HCT116 (cell line): ENCODE results near the gene SNRPD2. TPM values are rescaled to one million over a fixed set of nuclear protein-coding genes. Genes with fewer than 3 reads are reported as not detected.

Source experiments
- ATAC-seq: fragments of 200-7000 bp; cut with Tn5 transposase; 2 replicates; pipeline ENCODE4 v1.9.1; 2020; ENCODE audit warnings: mild to moderate bottlenecking, moderate library complexity
- BruUV-seq: library from RNA; stranded (reverse); fragments of 400-500 nt; replicated peaks from 2 replicates; lab custom pipeline; 2021; lab: Mats Ljungman, UMichigan
- CTCF ChIA-PET: fragments of 300-600 bp; sonication (Branson Sonifier 250); formaldehyde crosslinking; loops from one replicate; lab custom pipeline; 2021; ENCODE audit warnings: antibody characterized with exemption; lab: Charles Lee
- POLR2A ChIA-PET: fragments of 300-600, 350-600 bp; sonication (Branson Sonifier 250); formaldehyde crosslinking; loops from one replicate; lab custom pipeline; 2021; ENCODE audit warnings: antibody characterized with exemption; lab: Charles Lee
- RAD21 ChIA-PET, 2 experiments: fragments of 300-600 bp; sonication (Branson Sonifier 250); formaldehyde crosslinking; loops; one replicate each; lab custom pipeline; 2023; ENCODE audit warnings: low total read pairs in 2 of 2; ENCODE audit not compliant: uncharacterized antibody in 2 of 2, unreplicated experiment in 2 of 2, low non-redundant PET in 1 of 2; lab: Charles Lee
- DNase-seq: peaks from one replicate; pipeline ENCODE4 v3.0.0-alpha.2; 2010; ENCODE audit warnings: low read depth, low spot score
- H2AFZ ChIP-seq: fragments of 200-600 bp; shearing (Covaris generic), sonication (generic); 2 replicates; pipeline ENCODE4 v1.6.1; 2017; ENCODE audit warnings: low read depth, mixed run types, mixed read lengths, antibody characterized with exemption, low read length; ENCODE audit not compliant: poor library complexity, severe bottlenecking
- H3K27ac ChIP-seq: 2 replicates; pipeline ENCODE4 v1.5.1; 2012; ENCODE audit warnings: low read depth, low read length
- H3K27me3 ChIP-seq: fragments of 200-600 bp; sonication (generic); 2 replicates; pipeline ENCODE4 v1.6.1; 2016; ENCODE audit warnings: mixed run types, low read length, mixed read lengths; ENCODE audit not compliant: insufficient read depth
- H3K36me3 ChIP-seq, 2 experiments: fragments of 200-500 bp in 1 of 2; fragments of 200-600 bp in 1 of 2; sonication (Bioruptor generic) in 1 of 2; sonication (generic) in 1 of 2; 2 replicates each; pipeline versions ENCODE4 v1.5.1 to v1.6.1; 2014 to 2016; ENCODE audit warnings: low read length in 2 of 2, inconsistent platforms in 1 of 2, mixed read lengths in 1 of 2, mixed run types in 1 of 2; ENCODE audit not compliant: insufficient read depth in 2 of 2, control insufficient read depth in 1 of 2
- H3K4me1 ChIP-seq, 2 experiments: fragments of 200-600 bp in 1 of 2; sonication (generic) in 1 of 2; 2 replicates each; pipeline versions ENCODE4 v1.5.1 to v1.6.1; 2012 to 2017; ENCODE audit warnings: low read length in 2 of 2, inconsistent platforms in 1 of 2, mild to moderate bottlenecking in 1 of 2, mixed read lengths in 1 of 2, mixed run types in 1 of 2, moderate library complexity in 1 of 2; ENCODE audit not compliant: insufficient read depth in 2 of 2, control insufficient read depth in 1 of 2
- H3K4me2 ChIP-seq: fragments of 200-600 bp; sonication (generic); 2 replicates; pipeline ENCODE4 v1.6.1; 2017; ENCODE audit warnings: mixed run types, low read length, mixed read lengths
- H3K4me3 ChIP-seq, 2 experiments: fragments of 200-600 bp in 1 of 2; sonication (generic) in 1 of 2; replicated peaks in 1 of 2; 2 replicates each; pipeline ENCODE4 v1.5.1; 2011 to 2016; ENCODE audit warnings: low read length in 2 of 2, control low read depth in 1 of 2, low read depth in 1 of 2, mild to moderate bottlenecking in 1 of 2, mixed read lengths in 1 of 2, mixed run types in 1 of 2
- H3K79me2 ChIP-seq: fragments of 200-600 bp; sonication (generic); 2 replicates; pipeline ENCODE4 v1.6.1; 2017; ENCODE audit warnings: mild to moderate bottlenecking, mixed run types, low read length, moderate library complexity, mixed read lengths; ENCODE audit not compliant: insufficient read depth
- H3K9ac ChIP-seq: fragments of 200-600 bp; sonication (generic); 2 replicates; pipeline ENCODE4 v1.6.1; 2016; ENCODE audit warnings: low read length, mixed read lengths
- H3K9me2 ChIP-seq: fragments of 200-600 bp; sonication (generic), shearing (Covaris generic); 2 replicates; pipeline ENCODE4 v1.6.1; 2017; ENCODE audit warnings: mixed run types, mild to moderate bottlenecking, moderate library complexity; ENCODE audit not compliant: insufficient read depth
- H3K9me3 ChIP-seq, 2 experiments: fragments of 200-500 bp in 1 of 2; fragments of 200-600 bp in 1 of 2; sonication (Bioruptor generic) in 1 of 2; sonication (generic) in 1 of 2; 2 replicates each; pipeline ENCODE4 v1.6.1; 2014 to 2017; ENCODE audit warnings: low read length in 2 of 2, mixed read lengths in 2 of 2, inconsistent platforms in 1 of 2, low read depth in 1 of 2, mild to moderate bottlenecking in 1 of 2, mixed run types in 1 of 2, moderate library complexity in 1 of 2; ENCODE audit not compliant: control insufficient read depth in 1 of 2, insufficient read depth in 1 of 2
- H4K20me1 ChIP-seq: fragments of 200-600 bp; sonication (generic), shearing (Covaris generic); 2 replicates; pipeline ENCODE4 v1.6.1; 2017; ENCODE audit warnings: mixed run types, mild to moderate bottlenecking, moderate library complexity; ENCODE audit not compliant: insufficient read depth
- CBX3 ChIP-seq: IDR thresholded peaks from 2 replicates; pipeline ENCODE4 v1.6.1; 2012; ENCODE audit warnings: low read depth
- CEBPB ChIP-seq: IDR thresholded peaks from 2 replicates; pipeline ENCODE4 v1.6.1; 2012; ENCODE audit warnings: low read depth
- EZH2phosphoT487 ChIP-seq: fragments of 200-600 bp; IDR thresholded peaks from 2 replicates; pipeline ENCODE4 v1.6.1; 2018; ENCODE audit warnings: antibody characterized with exemption, borderline replicate concordance
- POLR2AphosphoS5 ChIP-seq: IDR thresholded peaks from 2 replicates; pipeline ENCODE4 v1.6.1; 2011; ENCODE audit warnings: mild to moderate bottlenecking, low read depth, low read length, moderate library complexity
- SP1 ChIP-seq: IDR thresholded peaks from 2 replicates; pipeline ENCODE4 v1.6.1; 2012; ENCODE audit warnings: low read depth
- ZFX ChIP-seq: fragments of 450-650 bp; IDR thresholded peaks from 2 replicates; pipeline ENCODE4 v1.6.1; 2017
- intact Hi-C: fragments of 100-400 bp; cut with micrococcal nuclease; formaldehyde crosslinking; loops from 2 replicates; pipeline ENCODE4 v1.10.0; 2022
- total RNA-seq: library from RNA; stranded (reverse); gene quantifications from one replicate; pipeline ENCODE4 v1.2.1, GENCODE V29; 2021; ENCODE audit not compliant: unreplicated experiment
- TF ChIP-seq, protein P1 (sequence below): IDR thresholded peaks from 2 replicates; pipeline ENCODE4 v1.6.1; 2012

SNRPD2 gene
- total RNA-seq, 1 experiment from 2014 or later: 927 TPM

DNA sequence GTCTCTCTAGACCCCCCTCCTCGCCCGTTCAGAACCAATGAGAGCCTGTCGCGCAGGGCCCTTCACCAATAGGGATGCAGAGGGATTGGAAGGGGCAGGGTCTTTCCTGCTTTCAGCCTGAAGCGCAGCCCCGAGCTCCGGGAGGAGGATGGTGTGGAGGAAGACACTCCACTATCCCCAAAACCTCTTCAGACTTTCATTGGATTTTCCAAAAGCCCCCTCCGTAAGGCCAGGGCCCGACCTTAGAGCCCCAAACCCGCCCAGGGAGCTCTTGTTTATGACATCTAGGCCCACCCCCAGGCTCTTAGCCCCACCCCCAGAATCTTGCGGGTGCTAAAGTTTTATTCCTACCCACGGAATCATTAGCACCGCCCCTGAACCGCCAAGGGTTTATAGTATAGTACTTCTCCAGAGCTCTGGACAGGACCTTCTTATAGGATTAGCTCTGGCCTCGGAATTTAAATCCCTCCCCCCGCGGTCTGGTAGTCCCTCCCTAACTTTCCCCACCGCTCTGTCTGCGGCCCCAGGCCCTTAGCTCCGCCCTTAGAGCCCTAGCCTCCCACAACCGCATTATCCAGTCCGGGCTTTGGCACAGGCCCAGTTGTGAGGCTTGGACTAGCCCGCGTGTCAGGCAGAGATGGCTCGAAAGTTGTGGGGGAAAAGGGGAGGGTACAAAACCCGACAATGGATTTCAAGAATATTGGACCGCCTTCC lies 46.0 kb downstream of the SNRPD2 start:
- H3K36me3 ChIP-seq: no peaks in the 10 kb centered on the region
- H2AFZ ChIP-seq: peak overlapping the region; percentile 85
- H3K27me3 ChIP-seq: no peaks in the 10 kb centered on the region
- H3K27ac ChIP-seq: peak overlapping the region; percentile 40
- H3K79me2 ChIP-seq: no peaks in the 10 kb centered on the region
- H3K9ac ChIP-seq: peak overlapping the region; percentile 38
- no peaks in the 10 kb centered on the region for H4K20me1 ChIP-seq
- RAD21 ChIA-PET: interaction anchor here (0.6 to 1.1 kb wide), 5 partner anchors 22 to 168 kb away, joined by 3 to 8 read pairs (median 4); partner anchors contain the start of gene GIPR (in 1 of the 2)
- CTCF ChIA-PET: interaction anchor here (0.5 to 2.2 kb wide), 10 partner anchors 23 to 434 kb away, joined by 3 to 9 read pairs (median 6); partner anchors contain the start of genes GIPR and SIX5
- peak; percentile 72 for ATAC-seq
- no peak for TF ChIP-seq EZH2phosphoT487
- peak; percentile 86 for TF ChIP-seq SP1
- no peak for TF ChIP-seq CEBPB
- TF ChIP-seq, protein P1, sequence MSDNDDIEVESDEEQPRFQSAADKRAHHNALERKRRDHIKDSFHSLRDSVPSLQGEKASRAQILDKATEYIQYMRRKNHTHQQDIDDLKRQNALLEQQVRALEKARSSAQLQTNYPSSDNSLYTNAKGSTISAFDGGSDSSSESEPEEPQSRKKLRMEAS: peak; percentile 62; the same call in 1 of the 2 replicates
- TF ChIP-seq ZFX: no peak
- 0 out of 2 replicates have a peak, but pooled peaks have one; percentile 29 for TF ChIP-seq CBX3
- TF ChIP-seq POLR2AphosphoS5: peak; percentile 22; the same call in 1 of the 2 replicates
- TF ChIP-seq, all 23 proteins: peak for 4
- Histone ChIP-seq H3K4me1 (peaks cover 14 to 43% of the 10 kb centered on the region in 2 experiments), H3K4me3 (peak overlapping the region; percentile 38 to 57), H3K9me2 (no peaks in the 10 kb centered on the region), H3K9me3 (no peaks in the 10 kb centered on the region), H3K4me2 (peak overlapping the region; percentile 85)
- BruUV-seq: no TSS peak
- intact Hi-C loops: no loop called here
- peak; percentile 88 for DNase-seq
- POLR2A ChIA-PET: interaction anchor here (0.8 to 1.3 kb wide), 11 partner anchors 15 to 178 kb away, joined by 3 to 5 read pairs (median 3); partner anchors contain the start of genes FOSB, QPCTL and SNRPD2
